GM18499 (cell line): ENCODE results near the gene TADA2A.

ENCODE experiments used
- ATAC-seq: cut with Tn5 transposase; IDR thresholded peaks from one replicate; pipeline ENCODE4 v1.9.1; 2021; ENCODE audit warnings: moderate number of reproducible peaks; ENCODE audit not compliant: insufficient read depth, unreplicated experiment

Gene TADA2A

GRCh38 chr17:37519251-37519985 is 112.7 kb downstream of the TADA2A start:
- ATAC-seq: no peak

- ATAC-seq: no peak
These were observed 113.5 kb downstream of the TADA2A start for GRCh38 chr17:37520174-37520573.

GRCh38 chr17:37521821-37522220 is 115.1 kb downstream of the TADA2A start:
- ATAC-seq: no peak

- ATAC-seq: no peak
These were observed 117.1 kb downstream of the TADA2A start for GRCh38 chr17:37523715-37524219.

GRCh38 chr17:37527249-37527851 is 120.7 kb downstream of the TADA2A start:
- ATAC-seq: no peak
